ENCODE results near the gene SUGCT.
"Not testable (repeated sequence)": the region's sequence is repeated elsewhere in the genome, so short reads cannot be mapped to it uniquely, and the experiment has no call there.

SUGCT gene

DNA sequence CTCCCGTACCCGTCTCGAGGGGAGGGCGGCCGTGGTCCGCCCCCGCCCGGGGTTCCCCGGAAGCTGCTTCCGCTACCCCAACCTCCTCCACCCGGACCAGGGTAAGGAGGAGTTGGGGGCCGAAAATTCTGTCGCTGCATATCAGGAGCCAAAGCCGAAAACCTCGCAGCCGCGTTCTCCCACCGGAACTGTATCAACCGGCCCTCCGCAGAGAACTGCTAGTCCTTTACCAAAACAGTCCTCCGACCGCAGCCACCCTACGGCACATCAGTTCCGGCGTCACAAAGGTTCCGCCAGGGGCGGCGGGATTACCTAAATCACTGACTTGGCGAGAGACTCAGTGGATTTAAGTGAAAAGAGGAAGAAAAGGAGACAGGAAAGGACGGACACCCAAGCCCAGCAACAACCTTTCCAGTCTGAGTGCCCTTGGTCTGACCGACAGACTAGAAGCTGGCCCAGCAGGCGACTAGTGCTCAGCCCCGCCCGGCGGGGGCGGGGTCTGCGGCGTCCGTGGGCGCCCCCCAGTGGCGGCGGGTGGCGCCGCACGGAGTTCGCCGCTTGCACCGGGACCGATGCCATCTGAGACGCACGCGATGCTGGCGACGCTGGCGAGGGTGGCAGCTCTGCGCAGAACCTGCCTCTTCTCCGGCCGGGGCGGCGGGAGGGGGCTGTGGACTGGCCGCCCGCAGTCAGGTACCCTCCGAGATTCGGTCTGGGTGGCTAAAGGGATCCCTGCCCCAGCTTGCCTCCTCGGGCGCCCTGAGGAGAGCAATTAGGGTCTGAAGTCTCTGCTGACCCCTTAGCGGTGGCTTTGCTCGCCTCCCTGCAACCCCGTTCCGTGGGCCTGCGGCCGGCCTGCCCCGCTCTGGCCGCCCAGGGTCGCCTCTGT lies at the start of gene SUGCT, which contains the start of gene MPLKIP:
Gene SUGCT, plus strand, starts transcription at position 578 of the 889 bp plus-strand sequence.
Gene MPLKIP, minus strand, starts transcription at position 195 of the 889 bp plus-strand sequence. Its CDS starts 55 bp downstream, at position 140.
- DNase-seq (ENCODE audit: low read depth in 3 of 3): peak; percentile 74 to 78 (median 76)

DNA sequence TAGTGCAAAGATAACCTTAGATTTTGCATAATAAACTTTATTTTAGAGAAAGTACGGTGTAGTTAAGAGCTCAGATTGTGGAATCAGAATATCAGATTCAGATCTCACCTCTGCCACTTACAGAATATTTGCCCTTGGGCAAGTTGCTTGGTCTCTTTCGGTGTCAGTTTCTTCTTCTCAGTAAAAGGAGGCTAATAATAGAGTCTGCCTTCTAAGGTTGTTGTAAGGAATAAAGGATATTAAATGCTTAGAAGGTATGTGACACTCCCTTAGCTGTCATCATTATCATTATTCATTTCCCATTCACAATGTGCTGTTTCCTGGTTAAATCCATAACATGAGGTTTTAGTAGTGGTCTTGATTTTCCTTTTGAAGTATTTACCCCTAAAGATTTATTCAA lies 42.6 kb upstream of the SUGCT start:
- no peak for DNase-seq (ENCODE audit: low read depth in 3 of 3)

DNA sequence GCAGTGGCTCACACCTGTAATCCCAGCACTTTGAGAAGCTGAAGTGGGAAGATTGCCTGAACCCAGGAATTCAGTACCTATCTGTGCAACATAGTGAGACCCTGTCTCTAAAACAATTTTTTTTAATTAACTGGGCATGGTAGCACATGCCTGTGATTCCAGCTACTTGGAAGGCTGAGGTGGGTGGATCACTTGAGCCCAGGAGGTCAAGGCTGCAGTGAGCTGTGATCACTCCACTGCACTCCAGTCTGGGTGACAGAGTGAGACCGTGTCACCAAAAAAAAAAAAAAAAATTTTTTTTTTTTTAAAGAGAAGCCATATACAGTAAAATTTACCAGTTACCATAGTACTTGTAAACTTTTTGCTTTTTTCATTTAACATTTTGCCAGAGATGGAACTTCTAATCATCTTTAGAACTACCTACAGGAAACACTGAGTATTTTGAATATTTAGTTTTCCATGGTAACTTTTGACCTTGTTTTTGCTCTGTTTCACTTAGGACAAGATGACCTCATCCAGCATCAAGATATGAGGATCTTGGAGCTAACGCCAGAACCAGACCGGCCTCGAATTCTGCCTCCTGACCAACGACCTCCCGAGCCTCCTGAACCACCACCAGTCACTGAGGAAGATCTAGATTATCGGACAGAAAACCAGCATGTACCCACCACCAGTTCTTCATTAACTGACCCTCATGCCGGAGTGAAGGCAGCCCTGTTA lies 41.0 kb upstream of the SUGCT start:
- no peak for DNase-seq (ENCODE audit: low read depth in 3 of 3)

DNA sequence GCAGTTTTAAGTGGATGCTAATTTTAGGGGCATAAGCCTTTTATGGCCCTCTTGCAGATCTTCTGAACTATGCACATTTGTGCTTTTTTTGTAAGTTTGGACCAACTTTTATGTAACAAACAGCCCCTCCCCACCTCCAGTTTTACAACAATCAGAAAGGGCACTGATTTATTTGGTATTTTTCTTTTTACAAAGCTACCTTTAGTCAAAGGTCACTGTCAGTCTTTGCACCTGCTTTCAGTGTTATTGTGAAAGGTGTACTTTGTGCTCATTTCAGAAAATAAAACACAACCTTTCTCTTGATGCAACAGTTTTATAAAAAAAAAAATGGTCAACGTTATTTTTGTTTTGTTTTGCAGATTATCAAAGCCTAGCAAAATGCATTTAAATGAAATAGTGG lies 39.6 kb upstream of the SUGCT start:
- DNase-seq (ENCODE audit: low read depth in 3 of 3): no peak

DNA sequence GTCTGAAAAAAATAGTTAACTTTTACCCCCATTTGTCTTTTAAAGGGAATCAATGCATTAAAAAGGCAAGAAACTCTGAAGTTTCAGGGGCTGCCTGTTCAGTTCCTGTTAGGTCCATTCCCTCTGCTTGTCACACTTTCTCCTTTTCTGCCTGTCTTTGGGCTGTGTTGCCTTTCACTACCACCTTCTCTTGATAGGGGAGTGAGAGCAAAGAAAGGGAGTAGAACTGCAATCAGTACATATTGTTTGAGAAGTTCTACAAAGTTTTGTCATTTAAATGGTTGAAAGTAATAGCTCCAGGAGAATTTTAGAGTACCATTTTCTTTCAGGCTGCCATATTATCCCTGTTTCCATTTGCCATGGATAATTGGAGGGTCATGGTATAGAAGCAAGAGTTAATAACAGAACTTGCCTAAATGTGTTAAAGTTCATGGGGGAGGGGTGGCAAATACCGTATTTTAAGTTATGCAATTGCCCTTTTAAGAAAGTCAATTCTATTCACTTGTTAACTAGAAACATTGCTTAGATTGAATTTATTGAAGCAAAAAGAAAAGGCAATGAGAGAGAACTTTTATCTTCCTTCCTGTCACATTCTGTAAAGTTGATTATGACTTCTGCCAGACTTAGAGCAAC lies 39.0 kb upstream of the SUGCT start:
- DNase-seq (ENCODE audit: low read depth in 3 of 3): no peak

DNA sequence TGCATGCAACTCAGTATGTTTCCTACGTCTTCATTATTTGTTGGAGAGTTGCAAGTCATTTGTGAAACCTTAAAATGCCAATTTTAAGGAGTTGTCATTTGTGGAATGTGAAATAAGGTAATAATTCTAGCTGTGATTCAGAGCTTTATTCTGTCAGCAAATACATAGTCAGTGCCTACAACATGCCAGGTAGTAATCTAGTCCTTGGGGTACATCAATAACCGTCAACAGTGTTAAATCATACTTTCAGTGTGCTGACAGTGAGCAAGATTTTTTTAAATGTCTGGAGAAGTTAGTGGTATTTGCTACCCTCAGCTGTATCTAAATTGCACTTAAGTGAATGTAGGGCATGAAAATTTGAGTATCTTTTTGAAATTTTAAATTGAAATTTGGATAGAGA lies 37.1 kb upstream of the SUGCT start:
- no peak for DNase-seq (ENCODE audit: low read depth in 3 of 3)

DNA sequence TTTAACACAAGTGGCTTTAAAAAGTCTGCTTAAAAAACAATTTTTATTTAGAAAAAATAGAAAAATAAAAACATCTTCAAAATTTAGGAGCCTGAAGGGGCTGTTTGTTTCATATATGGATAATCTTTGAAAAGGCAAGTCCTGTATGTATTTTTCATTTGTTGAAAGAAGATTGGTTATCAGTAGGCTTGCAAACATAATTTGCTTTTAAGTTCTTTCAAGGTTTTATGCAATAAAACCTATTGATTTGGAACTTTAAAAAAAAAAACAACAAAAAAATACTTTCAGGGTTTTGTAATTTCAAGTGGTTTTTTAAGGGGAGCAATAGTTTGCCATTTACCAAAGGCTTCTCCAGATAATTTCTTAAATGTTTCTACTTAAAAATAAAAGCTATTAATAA lies 36.0 kb upstream of the SUGCT start:
- no peak for DNase-seq (ENCODE audit: low read depth in 3 of 3)

DNA sequence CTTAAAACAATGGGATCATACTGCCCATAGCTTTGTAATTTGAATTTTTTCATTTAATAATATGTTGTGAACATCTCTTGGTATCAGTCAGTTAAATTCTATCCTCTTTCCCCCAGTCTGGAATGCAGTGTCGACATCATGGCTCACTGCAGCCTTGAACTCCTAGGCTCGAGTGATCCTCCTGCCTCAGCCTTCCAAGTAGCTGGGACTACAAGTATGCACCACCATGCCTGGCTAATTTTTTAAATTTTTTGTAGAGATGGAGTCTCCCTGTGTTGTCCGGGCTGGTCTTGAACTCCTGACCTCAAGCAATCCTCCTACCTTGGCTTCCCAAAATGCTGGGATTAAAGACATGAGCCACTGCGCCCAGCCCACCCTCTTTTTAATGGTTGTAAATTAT lies 35.0 kb upstream of the SUGCT start:
- no peak for DNase-seq (ENCODE audit: low read depth in 3 of 3)

DNA sequence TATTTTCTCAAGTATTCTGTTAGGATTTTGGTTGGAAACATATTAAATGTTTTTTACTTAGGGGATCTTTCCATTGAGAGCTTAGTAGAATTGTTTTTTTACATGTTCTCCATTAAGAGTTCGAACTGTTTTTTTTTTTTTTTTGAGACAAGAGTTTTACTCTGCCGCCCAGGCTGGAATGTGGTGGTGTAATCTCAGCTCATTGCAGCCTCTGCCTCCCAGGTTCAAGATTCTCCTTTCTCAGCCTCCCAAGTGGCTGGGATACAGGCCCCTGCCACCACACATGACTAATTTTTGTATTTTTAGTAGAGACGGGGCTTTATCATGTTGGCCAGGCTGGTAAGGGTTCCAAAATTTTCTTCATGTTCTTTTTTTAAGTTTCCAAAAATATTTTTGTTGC lies 33.6 kb upstream of the SUGCT start:
- DNase-seq (ENCODE audit: low read depth in 3 of 3): no peak

DNA sequence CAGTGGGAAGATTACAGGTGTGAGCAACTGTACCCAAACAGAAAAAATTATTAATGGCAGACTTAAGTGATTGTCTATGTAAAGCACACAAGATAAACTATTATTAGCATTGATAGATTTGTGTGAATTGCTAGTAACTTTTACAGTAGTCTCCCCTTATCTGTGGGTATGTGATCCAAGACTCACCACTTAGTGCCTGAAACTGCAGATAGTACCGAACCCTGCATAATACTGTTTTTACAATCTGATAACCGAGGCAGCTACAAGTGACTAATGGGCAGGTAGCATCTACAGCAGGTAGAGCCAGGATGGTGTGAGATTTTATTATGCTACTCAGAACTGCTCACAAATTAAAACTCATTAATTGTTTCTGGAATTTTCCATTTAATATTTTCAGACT lies 31.9 kb upstream of the SUGCT start:
- no peak for DNase-seq (ENCODE audit: low read depth in 3 of 3)

DNA sequence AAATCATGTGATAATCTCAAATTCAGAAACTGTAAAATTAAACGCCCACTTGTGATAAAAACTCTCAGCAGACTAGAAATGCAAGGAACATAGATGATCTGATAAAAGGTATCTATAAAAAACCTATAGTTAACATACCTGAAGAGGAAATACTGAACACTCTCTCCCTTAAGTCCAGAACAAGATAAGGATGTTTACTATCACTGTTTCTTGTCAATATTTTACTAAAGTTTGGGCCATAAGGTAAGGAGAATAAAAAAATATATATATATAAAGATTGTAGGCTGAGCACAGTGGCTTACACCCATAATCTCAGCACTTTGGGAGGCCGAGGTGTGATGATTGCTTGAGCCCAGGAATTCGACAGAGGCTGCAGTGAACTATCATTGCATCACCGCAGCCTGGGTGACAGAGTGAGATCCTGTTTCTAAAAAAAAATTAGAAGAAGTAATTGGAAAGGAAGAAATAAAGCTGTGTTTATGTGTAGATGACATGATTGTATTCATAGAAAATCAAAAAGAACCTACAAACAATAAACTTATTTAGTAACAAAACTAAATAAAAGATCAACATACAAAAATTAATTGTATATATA lies 28.8 kb upstream of the SUGCT start:
- DNase-seq (ENCODE audit: low read depth in 3 of 3): no peak

DNA sequence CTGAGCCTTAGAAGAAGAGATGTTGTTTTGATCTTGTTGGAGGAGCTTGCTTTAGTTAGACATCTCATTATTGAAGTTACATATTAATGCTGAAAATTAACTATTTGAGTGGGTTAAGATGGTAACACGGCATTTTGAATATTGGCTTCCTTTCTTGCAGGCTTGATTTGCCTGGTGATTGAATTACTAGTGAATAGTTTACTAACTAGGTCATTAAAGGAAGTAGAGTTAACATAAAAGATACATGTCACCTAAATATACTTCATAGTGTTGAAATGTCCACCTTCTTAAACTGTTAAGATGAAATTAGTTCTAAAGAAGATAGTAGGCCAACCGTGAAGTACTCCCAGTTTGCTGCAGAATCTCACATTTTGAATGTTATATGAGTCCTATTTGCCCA lies 18.9 kb upstream of the SUGCT start:
- no peak for DNase-seq (ENCODE audit: low read depth in 3 of 3)

DNA sequence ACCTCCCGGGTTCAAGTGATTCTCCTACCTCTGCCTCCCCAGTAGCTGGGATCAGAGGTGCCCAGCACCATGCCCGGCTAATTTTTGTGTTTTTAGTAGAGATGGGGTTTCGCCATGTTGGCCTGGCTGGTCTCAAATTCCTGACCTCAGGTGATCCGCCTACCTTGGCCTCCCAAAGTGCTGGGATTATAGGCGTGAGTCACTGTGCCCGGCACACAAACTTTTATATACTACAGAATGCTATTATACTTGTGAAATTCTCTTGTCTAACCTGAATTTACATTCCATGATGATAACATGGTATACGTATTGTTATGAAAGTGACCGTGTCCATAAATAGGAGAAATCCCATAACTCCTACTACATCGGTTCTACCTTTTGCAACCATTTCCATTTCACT lies 17.6 kb upstream of the SUGCT start:
- not testable (repeated sequence) for DNase-seq (ENCODE audit: low read depth in 3 of 3)

DNA sequence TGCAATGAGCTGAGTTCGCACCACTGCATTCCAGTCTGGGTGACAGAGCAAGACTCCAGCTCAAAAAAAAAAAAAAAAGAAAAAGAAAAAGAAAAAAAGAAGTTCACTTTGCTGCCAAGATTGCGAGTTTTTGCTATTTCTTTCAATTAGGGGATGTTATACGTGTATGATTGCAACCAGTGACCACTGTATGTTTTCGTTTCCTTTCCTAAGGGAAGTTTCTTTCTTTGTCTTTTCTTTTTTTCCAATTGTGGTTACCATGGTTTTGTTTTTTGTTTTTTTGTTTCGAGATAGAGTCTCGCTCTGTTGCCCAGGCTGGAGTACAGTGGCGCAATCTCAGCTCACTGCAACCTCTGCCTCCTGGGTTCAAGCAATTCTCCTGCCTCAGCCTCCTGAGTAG lies 16.6 kb upstream of the SUGCT start:
- not testable (repeated sequence) for DNase-seq (ENCODE audit: low read depth in 3 of 3)

DNA sequence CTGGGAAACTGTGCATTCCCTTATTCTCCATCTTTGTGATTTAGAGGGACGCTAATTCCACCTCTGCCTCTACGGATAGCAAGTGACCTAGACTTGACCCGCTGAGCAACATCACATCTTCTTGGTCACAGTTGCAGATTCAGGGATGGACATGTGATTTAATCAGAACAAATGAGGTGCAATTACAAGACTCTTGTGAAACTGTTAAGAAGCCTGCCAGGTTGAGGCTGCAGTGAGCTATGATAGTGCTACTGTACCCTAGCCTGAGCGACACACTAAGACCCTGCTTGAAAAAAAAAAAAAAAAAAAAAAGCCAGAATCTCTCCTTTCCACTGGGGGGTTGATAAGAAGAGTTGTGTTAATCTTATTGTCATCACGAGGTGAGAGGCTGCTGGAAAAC lies 14.8 kb upstream of the SUGCT start:
- no peak for DNase-seq (ENCODE audit: low read depth in 3 of 3)

DNA sequence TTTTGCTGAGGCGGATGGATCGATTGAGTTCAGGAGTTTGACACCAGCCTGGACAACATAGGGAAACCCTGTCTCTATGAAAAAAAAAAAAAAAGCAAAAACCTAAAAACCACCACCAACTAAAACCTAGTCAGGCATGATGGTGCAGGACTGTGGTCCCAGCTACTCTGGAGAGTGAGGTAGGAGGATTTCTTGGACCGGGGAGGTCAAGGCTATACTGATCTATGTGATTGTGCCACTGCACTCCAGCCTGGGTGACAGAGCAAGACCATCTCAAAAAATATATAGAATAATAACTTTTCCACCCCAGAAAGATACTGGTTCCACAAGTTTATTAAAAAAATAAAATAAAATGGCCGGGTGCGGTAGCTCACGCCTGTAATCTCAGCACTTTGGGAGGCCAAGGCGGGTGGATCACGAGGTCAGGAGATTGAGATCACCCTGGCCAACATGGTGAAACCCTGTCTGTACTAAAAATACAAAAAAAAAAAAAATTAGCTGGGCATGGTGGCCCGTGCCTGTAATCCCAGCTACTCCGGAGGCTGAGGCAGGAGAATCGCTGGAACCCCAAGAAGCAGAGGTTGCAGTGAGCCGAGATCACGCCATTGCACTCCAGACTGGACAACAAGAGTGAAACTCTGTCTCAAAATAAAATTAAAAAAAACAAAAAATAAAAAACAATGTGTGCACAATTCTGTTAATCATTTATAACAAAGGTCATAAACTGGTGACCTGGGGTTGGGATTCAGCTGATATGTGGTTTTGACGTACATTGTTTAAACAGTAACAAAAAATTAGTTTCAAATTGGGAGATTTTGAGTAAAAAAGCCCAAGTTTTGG lies 12.5 kb upstream of the SUGCT start:
- not testable (repeated sequence) for DNase-seq (ENCODE audit: low read depth in 3 of 3)

DNA sequence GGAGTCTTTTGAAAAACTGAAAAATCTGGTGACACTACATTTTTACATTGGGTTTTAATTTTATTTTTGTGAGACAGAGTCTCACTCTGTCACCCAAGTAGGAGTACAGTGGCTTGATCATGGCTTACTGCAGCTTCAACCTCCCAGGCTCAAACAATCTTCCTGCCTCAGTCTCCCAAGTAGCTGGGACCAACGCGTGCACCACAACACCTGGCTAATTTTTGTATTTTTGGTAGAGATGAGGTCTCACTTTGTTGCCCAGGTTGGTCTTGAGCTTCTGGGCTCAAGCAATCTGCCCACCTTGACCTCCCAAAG lies 11.9 kb upstream of the SUGCT start:
- DNase-seq (ENCODE audit: low read depth in 3 of 3): no peak

DNA sequence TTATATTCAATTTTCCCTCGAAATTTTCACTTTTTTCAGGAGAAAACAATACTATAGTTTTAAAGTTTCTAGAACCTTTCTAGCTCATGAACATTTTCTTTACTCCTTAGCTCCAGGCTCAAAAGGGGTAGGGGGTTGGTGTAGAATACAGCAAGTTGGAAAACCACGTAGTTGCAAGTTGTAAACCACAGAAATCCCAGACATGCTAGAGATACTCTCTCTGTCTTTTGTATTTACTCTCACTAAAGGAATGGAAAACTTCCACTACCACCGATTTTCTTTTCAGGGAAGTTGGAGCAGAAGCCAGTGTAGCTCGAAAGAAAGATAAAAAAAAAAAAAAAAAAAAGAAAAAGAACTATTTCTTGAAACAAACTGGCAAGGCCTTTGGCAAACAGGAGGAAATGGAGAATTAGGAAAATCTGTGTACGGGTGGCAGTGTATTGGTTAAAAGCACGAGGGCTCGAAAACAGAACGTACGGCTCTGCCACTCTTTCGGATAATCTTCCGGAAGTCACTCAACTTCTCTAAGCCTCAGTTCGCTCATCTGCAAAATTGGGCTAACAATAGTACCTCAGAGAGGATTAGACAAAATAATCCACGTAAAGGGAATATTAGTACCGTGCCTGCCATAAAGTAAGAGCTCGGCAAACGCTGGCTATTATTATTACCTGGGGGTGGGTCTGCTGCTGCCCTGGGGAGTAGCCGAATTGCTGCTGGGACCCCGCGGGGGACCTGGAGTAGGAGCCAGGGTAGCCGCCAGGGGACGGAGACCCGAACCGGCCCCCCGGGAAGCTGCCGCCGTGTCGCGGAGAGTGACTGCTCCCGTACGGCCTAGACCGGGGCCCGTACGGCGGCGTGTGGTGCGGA lies 1.0 kb upstream of the SUGCT start:
- no peak for DNase-seq (ENCODE audit: low read depth in 3 of 3)

DNA sequence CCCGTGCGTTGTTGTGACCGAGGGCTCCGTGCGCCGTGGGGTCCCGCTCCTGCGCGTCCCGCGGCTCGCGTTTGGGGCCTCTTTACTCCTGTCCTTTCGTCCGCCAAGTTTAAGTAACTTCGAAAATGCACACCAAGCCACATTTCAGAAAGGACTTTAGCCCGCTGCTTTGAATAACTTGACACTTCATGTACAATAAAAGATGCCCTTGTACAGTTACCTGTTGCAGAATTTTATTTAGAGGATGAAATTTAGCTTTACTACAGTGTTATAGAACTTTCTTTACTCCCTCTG lies 459 bp downstream of the SUGCT start:
- peak in 1 of 3 experiments; percentile 2 for DNase-seq (ENCODE audit: low read depth in 3 of 3)

DNA sequence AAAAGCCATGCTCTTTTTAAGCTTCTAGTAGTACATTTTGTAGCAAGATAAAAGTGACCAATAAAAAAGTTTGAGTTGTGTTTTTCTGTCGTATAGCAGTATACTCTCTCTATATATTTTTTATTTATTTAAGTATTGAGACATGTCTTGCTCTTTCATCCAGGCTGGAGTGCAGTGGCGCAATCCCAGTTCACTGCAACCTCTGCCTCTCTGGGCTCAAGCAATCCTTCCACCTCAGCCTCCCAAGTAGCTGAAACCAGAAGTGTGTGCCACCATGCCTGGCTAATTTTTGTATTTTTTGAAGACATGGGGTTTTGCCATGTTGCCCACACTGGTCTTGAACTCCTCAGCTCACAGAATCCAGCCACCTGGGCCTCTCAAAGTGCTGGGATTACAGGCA lies 2.8 kb downstream of the SUGCT start:
- no peak for DNase-seq (ENCODE audit: low read depth in 3 of 3)

DNA sequence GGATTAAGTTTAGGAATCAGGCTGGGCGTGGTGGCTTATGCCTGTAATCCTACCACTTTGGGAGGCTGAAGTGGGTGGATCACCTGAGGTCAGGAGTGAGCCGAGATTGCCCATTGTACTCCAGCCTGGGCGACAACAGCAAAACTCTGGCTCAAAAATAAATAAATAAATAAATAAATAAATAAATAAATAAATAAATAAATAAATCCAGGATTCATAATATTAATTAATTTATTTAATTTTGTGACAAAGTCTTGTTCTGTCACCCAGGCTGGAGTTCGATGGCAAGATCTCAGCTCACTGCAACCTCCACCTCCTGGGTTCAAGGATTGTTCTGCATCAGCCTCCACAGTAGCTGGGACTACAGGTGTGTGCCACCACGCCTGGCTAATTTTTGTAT lies 4.2 kb downstream of the SUGCT start:
- DNase-seq (ENCODE audit: low read depth in 3 of 3): no peak
